Hepatocyte (in vitro differentiated cells): ENCODE results near the gene SLC1A2. TPM values are rescaled to one million over a fixed set of nuclear protein-coding genes. Genes with fewer than 3 reads are reported as not detected.
A peak's percentile ranks its signal among the peaks of the same experiment; 100 is the strongest.

Experiments
- DNase-seq: peaks from one replicate; pipeline ENCODE4 v3.0.0-alpha.2; 2016; ENCODE audit warnings: low spot score
- H2AFZ ChIP-seq: fragments of 200-600 bp; sonication (generic); 2 replicates; pipeline ENCODE4 v1.6.0; 2016; ENCODE audit warnings: antibody characterized with exemption, mild to moderate bottlenecking
- H3K27ac ChIP-seq: fragments of 200-600 bp; sonication (generic); 2 replicates; pipeline ENCODE4 v1.5.1; 2016; ENCODE audit warnings: mild to moderate bottlenecking
- H3K27me3 ChIP-seq: fragments of 200-600 bp; sonication (generic); 2 replicates; pipeline ENCODE4 v1.6.1; 2016
- H3K36me3 ChIP-seq: fragments of 200-600 bp; sonication (generic); replicated peaks from 2 replicates; pipeline ENCODE4 v1.5.1; 2016; ENCODE audit warnings: low read depth; ENCODE audit not compliant: insufficient read depth
- H3K4me1 ChIP-seq: fragments of 200-600 bp; sonication (generic); 2 replicates; pipeline ENCODE4 v1.5.1; 2016; ENCODE audit warnings: mild to moderate bottlenecking, moderate library complexity; ENCODE audit not compliant: insufficient read depth
- H3K4me2 ChIP-seq: fragments of 200-600 bp; sonication (generic); 2 replicates; pipeline ENCODE4 v1.6.0; 2016
- H3K4me3 ChIP-seq: fragments of 200-600 bp; sonication (generic); 2 replicates; pipeline ENCODE4 v1.5.1; 2016; ENCODE audit warnings: mild to moderate bottlenecking
- H3K79me2 ChIP-seq: fragments of 200-600 bp; sonication (generic); 2 replicates; pipeline ENCODE4 v1.6.0; 2017; ENCODE audit warnings: mild to moderate bottlenecking
- H3K9me2 ChIP-seq: fragments of 200-600 bp; sonication (generic); replicated peaks from 2 replicates; pipeline ENCODE4 v1.6.0; 2017; ENCODE audit warnings: mild to moderate bottlenecking; ENCODE audit not compliant: insufficient read depth
- H3K9me3 ChIP-seq: fragments of 200-600 bp; sonication (generic); 2 replicates; pipeline ENCODE4 v1.5.1; 2016; ENCODE audit warnings: low read depth, mild to moderate bottlenecking
- H4K20me1 ChIP-seq: fragments of 200-600 bp; sonication (generic); 2 replicates; pipeline ENCODE4 v1.6.0; 2016; ENCODE audit warnings: mild to moderate bottlenecking; ENCODE audit not compliant: insufficient read depth, poor library complexity, severe bottlenecking
- CTCF ChIP-seq: fragments of 200-600 bp; sonication (generic); IDR thresholded peaks from 2 replicates; pipeline ENCODE4 v1.5.1; 2016; ENCODE audit warnings: antibody characterized with exemption, mild to moderate bottlenecking; ENCODE audit not compliant: poor library complexity
- EZH2 ChIP-seq: fragments of 200-600 bp; sonication (generic); IDR thresholded peaks from 2 replicates; pipeline ENCODE4 v1.6.1; 2016; ENCODE audit warnings: antibody characterized with exemption, mild to moderate bottlenecking, borderline replicate concordance
- EZH2phosphoT487 ChIP-seq: fragments of 200-600 bp; sonication (generic); IDR thresholded peaks from one replicate; pipeline ENCODE4 v1.6.1; 2018; ENCODE audit warnings: antibody characterized with exemption, mild to moderate bottlenecking, low read depth, moderate library complexity; ENCODE audit not compliant: unreplicated experiment, severe bottlenecking
- WGBS: methylation state at CpG from one replicate; pipeline ENCODE4 v1.1.6; 2016; ENCODE audit warnings: low lambda C conversion rate; ENCODE audit errors: missing lambda C conversion rate; 5-methylcytosine and 5-hydroxymethylcytosine counted together
- polyA plus RNA-seq: library from polyadenylated mRNA; unstranded; fragments of >200 nt; fragmentation: Nextera tagmentation; extraction: Ambion mirVana; gene quantifications from 2 replicates; pipeline ENCODE4 v1.2.1, GENCODE V29; 2016
- total RNA-seq: library from RNA; depleted of rRNA; stranded (reverse); fragments of >200 nt; gene quantifications from 2 replicates; pipeline ENCODE4 v1.2.3, GENCODE V29; 2014

The SLC1A2 gene
- total and polyA plus RNA-seq, 2 experiments from 2014 or later, result 0.59 to 2.9 TPM

DNA sequence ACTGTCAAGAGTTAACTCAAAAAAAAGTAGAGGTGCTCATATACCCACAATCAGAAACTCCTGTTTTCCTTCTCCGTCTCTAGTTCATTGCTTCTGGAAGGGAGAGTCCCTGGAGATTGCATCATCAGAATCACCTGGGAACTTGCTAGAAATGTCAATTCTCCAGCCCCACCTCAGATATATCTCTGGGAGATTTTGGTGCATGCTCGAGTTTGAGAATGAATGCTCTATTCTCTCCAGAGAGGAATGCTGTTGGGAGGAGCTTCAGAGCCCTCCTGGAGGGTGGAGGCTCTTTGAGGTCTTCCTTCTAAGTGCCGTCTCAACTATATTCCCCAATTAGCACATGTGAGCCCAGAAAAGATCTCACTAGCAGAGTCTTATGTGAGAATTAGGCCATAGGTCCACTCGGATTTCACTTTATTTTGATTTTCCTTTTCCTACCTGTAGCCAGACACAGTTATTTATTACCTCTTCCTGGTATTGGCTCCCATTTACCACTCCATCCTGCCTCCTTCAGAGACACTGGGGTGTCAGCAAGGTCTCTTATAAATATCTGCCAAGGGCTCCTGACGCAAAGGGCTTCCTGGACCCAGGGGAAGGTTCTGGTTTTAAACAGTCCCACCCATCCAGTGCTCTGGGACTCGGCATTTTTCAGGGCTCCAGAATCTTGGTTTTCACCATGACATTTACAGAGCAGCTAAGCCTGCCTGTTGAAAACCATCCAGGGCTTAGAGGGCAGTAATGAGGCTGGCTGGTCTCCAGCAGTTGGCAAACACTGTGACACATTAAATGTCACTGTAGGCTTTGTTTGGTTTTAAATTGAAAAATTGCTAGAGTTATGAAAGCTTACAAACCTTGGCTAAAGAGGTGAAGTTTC is 144.2 kb downstream of the SLC1A2 start:
- DNase-seq, result peak; percentile 26
- no peak overlapping the region for H3K27ac ChIP-seq

DNA sequence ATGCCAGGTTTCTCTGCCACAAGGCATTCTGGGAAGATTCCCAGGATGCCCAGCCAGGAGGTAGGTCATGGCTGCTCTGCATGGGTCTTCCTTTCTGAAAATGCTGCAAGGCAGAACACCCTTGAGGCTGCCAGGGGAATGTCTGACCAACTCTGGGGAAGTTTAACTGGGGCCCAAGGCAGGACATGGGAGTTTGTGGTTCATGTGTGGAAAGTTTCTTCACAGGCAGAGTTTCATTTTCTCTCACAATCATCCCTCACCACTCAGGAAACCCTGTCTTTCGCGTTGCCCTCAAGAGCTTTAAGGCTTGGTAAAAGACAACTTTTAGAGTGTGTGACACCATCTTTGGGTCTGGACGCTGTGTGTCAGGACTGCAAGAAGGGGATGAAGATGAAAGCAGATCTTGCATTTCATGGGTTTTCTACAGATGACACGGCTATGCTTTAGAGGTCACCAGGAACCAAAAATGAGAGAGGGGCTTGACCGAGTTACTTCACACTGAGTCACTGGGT is 146.9 kb downstream of the SLC1A2 start:
- H4K20me1 ChIP-seq, result no peaks in the 10 kb centered on the region
- no peak overlapping the region for H3K4me3 ChIP-seq
- H3K9me3 ChIP-seq, result no peaks in the 10 kb centered on the region
- H3K36me3 ChIP-seq, result no peaks in the 10 kb centered on the region
- no peak overlapping the region for H2AFZ ChIP-seq
- 97% methylated on average over 5 of the region's 5 CpGs for WGBS
- no peak overlapping the region for H3K27ac ChIP-seq
- H3K9me2 ChIP-seq, result no peaks in the 10 kb centered on the region
- H3K27me3 ChIP-seq, result no peaks in the 10 kb centered on the region
- H3K79me2 ChIP-seq, result no peaks in the 10 kb centered on the region
- H3K4me2 ChIP-seq, result no peak overlapping the region
- peaks cover 6% of the 10 kb centered on the region for H3K4me1 ChIP-seq
- no peak for TF ChIP-seq CTCF
- no peak for TF ChIP-seq EZH2phosphoT487
- TF ChIP-seq EZH2, result no peak
- DNase-seq, result no peak

More for the DNA sequence above, 144.2 kb downstream of the SLC1A2 start:
- Histone ChIP-seq H3K4me3 (no peak overlapping the region), H3K4me2 (no peak overlapping the region), H4K20me1 (no peaks in the 10 kb centered on the region), H2AFZ (no peak overlapping the region), H3K79me2 (no peaks in the 10 kb centered on the region), H3K9me3 (no peaks in the 10 kb centered on the region), H3K36me3 (no peaks in the 10 kb centered on the region), H3K9me2 (no peaks in the 10 kb centered on the region), H3K4me1 (peaks cover 6% of the 10 kb centered on the region), H3K27me3 (no peaks in the 10 kb centered on the region)
- TF ChIP-seq EZH2phosphoT487 (no peak), CTCF (no peak), EZH2 (no peak)
- 64% methylated on average over 6 of the region's 6 CpGs for WGBS

GRCh38 chr11:35271031-35271430 is 148.3 kb downstream of the SLC1A2 start:
- Histone ChIP-seq H3K27me3 (no peaks in the 10 kb centered on the region), H3K4me1 (peaks cover 6% of the 10 kb centered on the region)
- 92% methylated on average over 3 of the region's 3 CpGs for WGBS

More at GRCh38 chr11:35271031-35271430, 148.3 kb downstream of the SLC1A2 start:
- Histone ChIP-seq H3K4me2 (no peak overlapping the region), H4K20me1 (no peaks in the 10 kb centered on the region), H2AFZ (no peak overlapping the region), H3K9me3 (no peaks in the 10 kb centered on the region), H3K27ac (no peak overlapping the region), H3K36me3 (no peaks in the 10 kb centered on the region), H3K4me3 (no peak overlapping the region), H3K79me2 (no peaks in the 10 kb centered on the region), H3K9me2 (no peaks in the 10 kb centered on the region)
- no peak for DNase-seq
- TF ChIP-seq CTCF (no peak), EZH2phosphoT487 (no peak)
